ELR (cell line): ENCODE measurements around the gene NPY1R.

ENCODE experiments used
- DNase-seq: peaks from one replicate; pipeline ENCODE4 v3.0.0-alpha.2; 2015; ENCODE audit warnings: low read depth

NPY1R gene

DNA sequence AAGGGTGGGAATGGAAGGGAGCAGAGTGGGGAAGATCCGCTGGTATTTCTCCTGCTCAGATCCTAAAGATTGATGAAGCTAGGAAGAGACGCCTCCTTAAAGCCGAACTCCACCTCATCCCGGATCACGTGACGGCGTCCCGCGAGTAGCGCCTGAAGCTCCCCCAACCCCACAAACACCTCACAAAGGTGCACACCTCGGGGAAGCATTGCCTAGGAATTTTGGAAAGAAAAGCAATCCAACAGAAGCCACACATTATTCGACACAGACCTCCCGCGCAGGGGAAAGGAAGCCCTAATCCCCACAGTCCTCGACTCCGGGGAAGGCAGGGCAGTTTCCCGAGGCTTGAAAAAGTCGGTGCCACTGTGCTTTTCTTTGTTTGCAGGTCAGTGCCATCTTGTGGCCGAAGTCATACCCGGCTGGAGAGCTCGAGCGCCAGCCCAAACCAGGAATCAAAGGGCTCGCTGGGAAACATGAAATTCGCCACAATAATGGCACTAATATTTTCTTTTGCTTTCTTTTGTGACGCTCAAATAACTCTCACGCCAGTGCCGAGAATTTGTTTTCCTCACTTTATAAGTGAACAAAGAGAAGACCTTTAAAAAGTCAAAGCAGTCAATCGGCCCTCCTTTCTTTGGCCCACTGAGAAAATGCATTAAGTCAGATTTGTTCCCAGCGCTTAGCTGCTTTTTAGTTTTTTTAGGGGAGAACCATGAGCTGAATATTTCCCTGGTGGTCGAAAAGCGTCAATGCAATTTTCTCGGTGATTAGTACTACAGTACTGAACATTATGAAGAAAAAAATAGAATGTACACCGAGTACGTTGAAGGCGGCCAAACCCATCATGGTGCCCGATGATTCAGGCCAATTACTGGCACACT is at the start of gene NPY1R:
Gene NPY1R, minus strand, starts transcription at position 71 of the 881 bp plus-strand sequence. CDS start 6,042 bp downstream, outside the sequence.
- peak; percentile 76 for DNase-seq

- no peak for DNase-seq
Observed at GRCh38 chr4:163380703-163381102, 48.3 kb upstream of the NPY1R start.

DNA sequence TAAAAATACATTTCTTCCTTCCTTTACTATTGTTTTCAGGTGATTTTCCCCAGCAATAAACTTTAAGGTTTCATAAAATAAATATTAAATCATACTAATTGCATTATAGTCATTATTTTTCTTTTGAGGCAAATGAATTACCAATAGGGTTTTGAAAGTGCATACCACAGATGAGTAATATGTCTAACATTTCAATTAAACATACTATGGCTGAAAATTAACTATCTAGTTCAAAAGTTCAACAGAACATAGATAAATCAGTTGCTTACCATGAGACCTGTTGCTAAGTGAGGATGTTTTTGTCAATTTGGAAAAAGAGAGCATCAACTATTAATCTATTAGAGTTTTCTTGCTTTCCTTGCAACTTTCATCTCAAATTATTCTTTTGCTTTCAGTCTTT is 46.3 kb upstream of the NPY1R start:
- DNase-seq = no peak

GRCh38 chr4:163372029-163372428 is 39.6 kb upstream of the NPY1R start:
- no peak for DNase-seq

GRCh38 chr4:163367651-163368050 is 35.3 kb upstream of the NPY1R start:
- peak; percentile 30 for DNase-seq

GRCh38 chr4:163356104-163356503 is 23.7 kb upstream of the NPY1R start:
- no peak for DNase-seq

DNA sequence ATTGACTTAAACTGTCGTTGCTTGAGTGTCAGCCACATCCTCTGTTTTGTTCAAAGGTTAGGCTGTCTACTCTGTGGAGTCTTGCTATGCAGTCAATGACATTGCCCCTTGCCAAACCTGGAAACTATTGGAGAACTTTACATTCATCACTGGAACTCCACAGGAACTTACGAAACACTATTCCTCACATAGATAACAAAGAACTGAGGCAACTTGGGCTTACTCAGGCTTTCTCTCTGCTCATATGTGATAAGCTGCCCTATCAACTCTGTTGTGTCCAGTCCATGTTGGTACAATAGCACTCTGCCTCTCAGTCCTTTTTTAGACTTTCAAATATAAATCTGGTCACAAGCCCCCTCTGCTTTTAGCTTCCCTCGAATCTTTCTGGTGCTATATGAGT is 20.7 kb upstream of the NPY1R start:
- DNase-seq = no peak

GRCh38 chr4:163350672-163351071 is 18.3 kb upstream of the NPY1R start:
- DNase-seq = peak; percentile 30

GRCh38 chr4:163344147-163345125 is 12.0 kb upstream of the NPY1R start:
- no peak for DNase-seq

- DNase-seq = no peak
Observed at GRCh38 chr4:163343604-163344146, 11.3 kb upstream of the NPY1R start, which contains the start of gene NPY5R. Gene NPY5R, plus strand, starts transcription at chr4:163343892. Its CDS starts 6,382 bp downstream, at chr4:163350274.

GRCh38 chr4:163335384-163335783 is 3.0 kb upstream of the NPY1R start:
- no peak for DNase-seq

DNA sequence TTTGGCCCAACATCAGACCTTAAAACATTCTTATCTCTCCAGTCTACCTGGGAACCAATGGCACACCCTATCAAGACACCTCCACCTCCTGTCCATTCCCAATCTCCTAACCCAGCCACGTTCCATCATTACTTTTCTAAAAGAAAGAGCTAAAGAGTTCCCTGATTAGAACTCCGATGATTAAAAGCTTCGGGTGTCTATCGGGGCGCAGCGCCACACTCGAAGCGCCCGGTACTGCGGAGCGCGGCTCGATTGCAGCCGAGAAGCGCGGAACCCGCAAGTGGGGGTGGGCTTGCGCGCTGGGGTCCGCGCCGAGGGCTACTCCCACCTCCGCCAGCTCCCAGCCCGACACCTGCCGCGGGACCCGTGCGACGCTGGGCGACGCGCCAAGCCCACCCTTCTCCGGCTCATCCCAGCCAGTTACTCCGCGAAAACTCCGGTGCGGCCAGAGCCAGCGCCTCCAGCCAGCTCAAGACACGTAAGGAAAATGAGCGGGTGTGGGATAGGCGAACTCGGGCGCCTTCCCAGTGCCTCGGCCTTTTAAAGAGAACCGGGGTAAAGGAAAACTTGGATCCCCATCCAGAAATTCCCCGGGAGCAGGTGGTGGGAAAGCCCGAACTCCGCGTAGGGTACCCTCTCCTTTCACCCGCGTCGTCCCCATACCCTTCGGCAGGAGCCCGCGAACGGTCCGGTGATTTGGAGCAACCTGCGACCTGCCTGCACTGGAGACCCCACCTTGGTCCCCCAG is 593 bp downstream of the NPY1R start:
- DNase-seq = peak; percentile 21

- DNase-seq = no peak
Observed at GRCh38 chr4:163330916-163331628, 1.3 kb downstream of the NPY1R start.

DNA sequence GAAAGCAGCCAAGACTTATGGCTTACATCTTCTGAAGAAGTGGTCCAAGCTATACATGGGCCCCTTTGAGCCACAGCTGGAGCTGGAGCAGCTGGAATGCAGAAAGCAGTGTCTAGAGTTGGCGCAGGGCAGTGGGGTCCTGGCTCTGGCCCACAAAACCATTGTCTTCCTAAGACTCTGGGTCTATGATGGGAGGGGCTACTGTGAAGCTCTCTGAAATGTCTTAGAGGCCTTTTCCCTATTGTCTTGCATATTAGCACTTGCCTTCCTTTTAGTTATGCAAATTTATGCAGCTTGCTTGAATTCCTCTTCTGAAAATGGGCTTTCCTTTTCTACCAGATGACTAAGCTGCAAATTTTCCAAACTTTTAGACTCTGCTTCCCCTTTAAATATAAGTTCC is 15.3 kb downstream of the NPY1R start:
- no peak for DNase-seq

- no peak for DNase-seq
Observed at GRCh38 chr4:163309466-163309865, 22.9 kb downstream of the NPY1R start.

DNA sequence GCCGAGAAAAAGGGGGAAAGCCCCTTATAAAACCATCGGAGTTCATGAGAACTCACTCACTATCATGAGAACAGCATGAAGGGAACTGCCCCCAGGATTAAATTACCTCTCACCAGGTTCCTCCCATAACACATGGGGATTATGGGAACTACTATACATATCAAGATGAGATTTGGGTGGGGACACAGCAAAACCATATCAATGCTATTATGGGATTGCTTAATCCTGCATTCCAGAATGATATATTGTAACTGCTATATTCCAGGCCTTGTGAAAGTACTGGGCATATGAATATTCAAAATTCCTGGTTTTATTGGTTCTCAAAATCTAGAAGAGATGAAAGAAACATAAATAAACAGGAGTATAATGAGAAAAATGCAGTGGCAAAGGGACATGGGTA is 29.3 kb downstream of the NPY1R start:
- no peak for DNase-seq

- no peak for DNase-seq
Observed at GRCh38 chr4:163300445-163300844, 32.0 kb downstream of the NPY1R start.

GRCh38 chr4:163295138-163295537 is 37.3 kb downstream of the NPY1R start:
- DNase-seq = no peak

GRCh38 chr4:163284304-163284703 is 48.1 kb downstream of the NPY1R start:
- no peak for DNase-seq

DNA sequence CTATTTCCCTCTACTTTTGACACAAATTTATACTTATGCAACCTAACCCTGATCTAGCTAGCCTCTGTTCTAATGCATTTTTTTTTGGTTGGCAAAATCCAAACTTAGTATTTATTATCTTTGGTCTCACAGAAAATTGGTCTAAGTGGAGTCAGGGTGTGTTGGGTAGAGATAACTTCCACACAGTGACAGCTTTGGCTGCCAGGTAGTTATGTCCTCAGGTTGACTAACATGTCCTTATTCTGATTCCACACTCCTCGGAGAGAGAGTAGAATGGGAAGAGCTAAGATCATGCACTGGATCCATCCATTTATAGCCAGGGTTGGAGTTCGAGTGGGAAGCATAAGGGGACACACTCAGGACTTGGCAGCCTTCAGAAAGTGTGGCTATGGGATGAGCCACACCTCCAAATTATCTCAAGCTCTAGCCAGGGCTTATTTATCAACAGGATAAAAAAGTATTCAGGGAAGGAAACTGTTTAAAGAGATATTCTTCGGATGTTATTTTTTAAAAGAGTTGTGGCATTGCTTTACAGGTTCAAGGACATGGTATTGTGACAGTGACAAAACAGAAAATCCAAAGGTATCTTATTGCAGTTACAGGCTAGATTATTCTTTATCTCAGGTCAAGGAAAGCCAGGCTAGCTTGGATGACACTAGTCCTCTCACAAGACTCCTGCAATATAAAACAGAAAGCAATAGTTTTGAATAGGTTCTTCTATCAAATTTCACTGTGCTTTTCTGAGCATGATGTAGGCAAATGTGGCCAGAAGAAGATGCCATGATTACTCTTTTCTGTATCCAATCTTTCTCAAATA is 51.5 kb downstream of the NPY1R start:
- no peak for DNase-seq
